ENCODE results near the gene SORL1. TPM values are rescaled to one million over a fixed set of nuclear protein-coding genes. Genes with fewer than 3 reads are reported as not detected.

SORL1 gene
- total and polyA plus RNA-seq, 2 experiments from 2014 or later: 6.4 to 18.2 TPM

GRCh38 chr11:121581607-121582006 lies 129.5 kb downstream of the SORL1 start:
- no peak overlapping the region for H3K27ac ChIP-seq

DNA sequence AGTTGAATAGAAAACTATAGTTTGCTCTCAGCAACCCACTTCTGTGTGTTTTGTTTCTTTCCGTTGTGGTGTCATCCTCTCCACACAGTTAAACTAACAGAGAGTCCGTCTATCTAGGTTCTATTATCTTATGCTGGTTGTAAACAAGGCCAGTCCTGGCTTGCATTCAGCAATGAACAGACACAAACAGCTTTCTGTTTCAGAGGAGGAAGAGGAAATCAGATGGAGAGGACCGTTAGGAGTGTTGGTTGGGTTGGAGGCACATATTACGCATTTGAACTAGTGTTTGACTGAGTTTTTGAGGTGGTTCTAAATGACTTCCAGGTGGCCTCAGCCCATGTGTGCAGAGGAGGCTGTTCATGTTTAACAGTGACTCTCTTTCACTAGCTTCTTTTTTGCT lies 130.2 kb downstream of the SORL1 start:
- no peaks in the 10 kb centered on the region for H3K36me3 ChIP-seq
- no peak for DNase-seq (ENCODE audit: low read depth in 1 of 2, low spot score in 1 of 2)
- no peak overlapping the region for H3K4me3 ChIP-seq
- H3K9me3 ChIP-seq (ENCODE audit: low read depth): no peaks in the 10 kb centered on the region
- H3K27ac ChIP-seq: no peak overlapping the region
- no peak for TF ChIP-seq CTCF (IDR thresholded peaks at IDR 0.05; ENCODE audit: low read depth, low read length)
- no peaks in the 10 kb centered on the region for H3K4me1 ChIP-seq (ENCODE audit: low read depth)
- H3K27me3 ChIP-seq: no peaks in the 10 kb centered on the region

More at GRCh38 chr11:121581607-121582006, 129.5 kb downstream of the SORL1 start:
- Histone ChIP-seq H3K27me3 (no peaks in the 10 kb centered on the region), H3K4me3 (no peak overlapping the region), H3K9me3 (ENCODE audit: low read depth) (no peaks in the 10 kb centered on the region), H3K36me3 (no peaks in the 10 kb centered on the region), H3K4me1 (ENCODE audit: low read depth) (no peaks in the 10 kb centered on the region)
- no peak for DNase-seq (ENCODE audit: low read depth in 1 of 2, low spot score in 1 of 2)
- no peak for TF ChIP-seq CTCF (IDR thresholded peaks at IDR 0.05; ENCODE audit: low read depth, low read length)

GRCh38 chr11:121583825-121584224 lies 131.7 kb downstream of the SORL1 start:
- H3K9me3 ChIP-seq (ENCODE audit: low read depth): no peaks in the 10 kb centered on the region
- H3K27me3 ChIP-seq: no peaks in the 10 kb centered on the region
- no peaks in the 10 kb centered on the region for H3K4me1 ChIP-seq (ENCODE audit: low read depth)
- no peak overlapping the region for H3K27ac ChIP-seq
- no peak overlapping the region for H3K4me3 ChIP-seq
- no peak for DNase-seq (ENCODE audit: low read depth in 1 of 2, low spot score in 1 of 2)
- no peaks in the 10 kb centered on the region for H3K36me3 ChIP-seq
- TF ChIP-seq CTCF (IDR thresholded peaks at IDR 0.05; ENCODE audit: low read depth, low read length): no peak

GRCh38 chr11:121586750-121587149 lies 134.6 kb downstream of the SORL1 start:
- H3K9me3 ChIP-seq (ENCODE audit: low read depth): no peaks in the 10 kb centered on the region
- no peaks in the 10 kb centered on the region for H3K36me3 ChIP-seq
- no peak for DNase-seq (ENCODE audit: low read depth in 1 of 2, low spot score in 1 of 2)
- no peak for TF ChIP-seq CTCF (IDR thresholded peaks at IDR 0.05; ENCODE audit: low read depth, low read length)
- H3K4me3 ChIP-seq: no peak overlapping the region
- H3K4me1 ChIP-seq (ENCODE audit: low read depth): no peaks in the 10 kb centered on the region
- H3K27ac ChIP-seq: no peak overlapping the region
- no peaks in the 10 kb centered on the region for H3K27me3 ChIP-seq

DNA sequence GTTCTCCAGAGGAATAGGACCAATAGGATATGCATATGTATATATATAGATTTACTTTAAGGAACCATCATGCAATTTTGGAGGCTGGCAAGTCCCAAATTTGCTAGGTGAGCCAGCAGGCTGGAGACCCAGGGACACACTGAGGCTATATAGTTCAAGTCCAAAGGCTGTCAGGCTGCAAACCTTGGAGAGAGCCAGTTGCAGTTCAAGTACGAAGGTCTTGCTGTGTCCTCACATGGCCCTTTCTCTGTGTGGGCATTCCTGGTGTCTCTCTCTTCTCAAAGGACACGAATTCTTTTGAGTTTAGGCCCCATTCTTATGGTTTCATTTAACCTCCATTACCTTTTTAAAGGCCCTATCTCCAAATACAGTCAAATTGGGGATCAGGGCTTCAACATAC lies 135.1 kb downstream of the SORL1 start:
- H3K36me3 ChIP-seq: no peaks in the 10 kb centered on the region
- TF ChIP-seq CTCF (IDR thresholded peaks at IDR 0.05; ENCODE audit: low read depth, low read length): no peak
- no peaks in the 10 kb centered on the region for H3K4me1 ChIP-seq (ENCODE audit: low read depth)

DNA sequence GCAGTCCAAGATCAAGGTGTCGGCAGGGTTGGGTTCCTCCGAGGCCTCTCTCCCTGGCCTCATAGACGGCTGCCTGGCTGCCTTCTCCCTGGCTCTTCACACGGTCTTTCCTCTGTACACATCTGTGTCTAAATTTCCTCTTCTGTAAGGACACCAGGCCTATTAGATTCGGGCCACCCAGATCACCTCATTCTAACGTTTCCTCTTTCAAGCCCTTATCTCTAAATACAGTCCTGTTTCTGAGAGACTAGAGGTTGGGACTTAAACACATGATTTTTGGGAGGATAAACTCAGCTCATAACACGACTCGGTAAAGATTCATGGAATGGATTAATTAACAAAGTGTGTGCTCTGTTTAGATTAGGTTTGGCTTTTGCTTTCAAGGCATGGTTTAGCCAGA lies 136.6 kb downstream of the SORL1 start:
- no peak overlapping the region for H3K4me3 ChIP-seq
- no peaks in the 10 kb centered on the region for H3K9me3 ChIP-seq (ENCODE audit: low read depth)
- H3K27ac ChIP-seq: no peak overlapping the region
- H3K27me3 ChIP-seq: no peaks in the 10 kb centered on the region
- H3K36me3 ChIP-seq: no peaks in the 10 kb centered on the region
- H3K4me1 ChIP-seq (ENCODE audit: low read depth): no peaks in the 10 kb centered on the region
- no peak for DNase-seq (ENCODE audit: low read depth in 1 of 2, low spot score in 1 of 2)
- no peak for TF ChIP-seq CTCF (IDR thresholded peaks at IDR 0.05; ENCODE audit: low read depth, low read length)

More for the DNA sequence above, 135.1 kb downstream of the SORL1 start:
- Histone ChIP-seq H3K27ac (no peak overlapping the region), H3K27me3 (no peaks in the 10 kb centered on the region), H3K9me3 (ENCODE audit: low read depth) (no peaks in the 10 kb centered on the region), H3K4me3 (no peak overlapping the region)
- no peak for DNase-seq (ENCODE audit: low read depth in 1 of 2, low spot score in 1 of 2)

Measured in cardiac muscle cell (in vitro differentiated cells and primary cell).